Stimulated activated CD4-positive, alpha-beta T cell treated with anti-CD3 and anti-CD28 coated beads, Interleukin-1b, Interleukin-23, amount 100 ng/mL, for 1 hour (primary cell): ENCODE measurements around the gene NOM1.
"Not testable (repeated sequence)": the region's sequence is repeated elsewhere in the genome, so short reads cannot be mapped to it uniquely, and the experiment has no call there.

Source experiments
- DNase-seq, 2 donors: peaks; one replicate each; pipeline ENCODE4 v3.0.0-alpha.2; 2020; ENCODE audit warnings: low read depth in 2 of 2

The NOM1 gene

GRCh38 chr7:156940421-156941122 lies 8.9 kb upstream of the NOM1 start:
- DNase-seq = no peak

GRCh38 chr7:156941393-156942182 lies 7.9 kb upstream of the NOM1 start:
- no peak for DNase-seq

- no peak for DNase-seq
These were observed 6.8 kb upstream of the NOM1 start for GRCh38 chr7:156942708-156943090.

GRCh38 chr7:156943091-156944041 lies 6.1 kb upstream of the NOM1 start:
- no peak for DNase-seq

GRCh38 chr7:156944876-156945275 lies 4.6 kb upstream of the NOM1 start:
- no peak for DNase-seq

- no peak for DNase-seq
These were observed 2.2 kb upstream of the NOM1 start for GRCh38 chr7:156947120-156947843.

- no peak for DNase-seq
These were observed 1.2 kb upstream of the NOM1 start for GRCh38 chr7:156948361-156948760.

- DNase-seq = no peak
These were observed 908 bp downstream of the NOM1 start for GRCh38 chr7:156950381-156950858.

- not testable (repeated sequence) for DNase-seq
These were observed 3.7 kb downstream of the NOM1 start for GRCh38 chr7:156953215-156953614.

- DNase-seq = no peak
These were observed 5.4 kb downstream of the NOM1 start for GRCh38 chr7:156954941-156955340.

- DNase-seq = no peak
These were observed 7.2 kb downstream of the NOM1 start for GRCh38 chr7:156956727-156957126.

- no peak for DNase-seq
These were observed 12.6 kb downstream of the NOM1 start for GRCh38 chr7:156962145-156962544.

GRCh38 chr7:156962897-156963296 lies 13.4 kb downstream of the NOM1 start:
- no peak for DNase-seq

GRCh38 chr7:156963472-156963871 lies 14.0 kb downstream of the NOM1 start:
- DNase-seq = no peak

GRCh38 chr7:156964971-156965370 lies 15.5 kb downstream of the NOM1 start:
- no peak for DNase-seq

- DNase-seq = no peak
These were observed 16.9 kb downstream of the NOM1 start for GRCh38 chr7:156966387-156966786.

- DNase-seq = no peak
These were observed 18.7 kb downstream of the NOM1 start for GRCh38 chr7:156968183-156968582.

GRCh38 chr7:156969972-156970420 lies 20.5 kb downstream of the NOM1 start:
- DNase-seq = no peak

GRCh38 chr7:156975620-156976019 lies 26.1 kb downstream of the NOM1 start:
- no peak for DNase-seq

GRCh38 chr7:156979007-156979606 lies 29.6 kb downstream of the NOM1 start:
- no peak for DNase-seq

GRCh38 chr7:156979711-156980110 lies 30.2 kb downstream of the NOM1 start:
- DNase-seq = no peak
